Measurements from ENCODE around the gene CAMKK2. TPM values are rescaled to one million over a fixed set of nuclear protein-coding genes. Genes with fewer than 3 reads are reported as not detected.
"Not testable (repeated sequence)": the region's sequence is repeated elsewhere in the genome, so short reads cannot be mapped to it uniquely, and the experiment has no call there.

Gene CAMKK2
- total RNA-seq, 1 experiment from 2014 or later, result 11.6 TPM

- Histone ChIP-seq H3K27me3 (ENCODE audit: control insufficient read depth, insufficient read depth, low read length) (no peaks in the 10 kb centered on the region), H3K36me3 (replicated peaks; ENCODE audit: control insufficient read depth, insufficient read depth, low read length) (peaks cover 4% of the 10 kb centered on the region), H3K4me3 (ENCODE audit: insufficient read depth, low read depth, low read length) (no peak overlapping the region)
- DNase-seq, result no peak
These were observed 58.4 kb downstream of the CAMKK2 start for GRCh38 chr12:121238086-121238485.

- H3K27me3 ChIP-seq (ENCODE audit: control insufficient read depth, insufficient read depth, low read length), result no peaks in the 10 kb centered on the region
- no peak for DNase-seq
- H3K36me3 ChIP-seq (replicated peaks; ENCODE audit: control insufficient read depth, insufficient read depth, low read length), result peaks cover 4% of the 10 kb centered on the region
- no peak overlapping the region for H3K4me3 ChIP-seq (ENCODE audit: insufficient read depth, low read depth, low read length)
These were observed 59.1 kb downstream of the CAMKK2 start for GRCh38 chr12:121237415-121237814.

- no peak for DNase-seq
- H3K36me3 ChIP-seq (replicated peaks; ENCODE audit: control insufficient read depth, insufficient read depth, low read length), result peaks cover 4% of the 10 kb centered on the region
- H3K27me3 ChIP-seq (ENCODE audit: control insufficient read depth, insufficient read depth, low read length), result no peaks in the 10 kb centered on the region
- no peak overlapping the region for H3K4me3 ChIP-seq (ENCODE audit: insufficient read depth, low read depth, low read length)
These were observed 59.7 kb downstream of the CAMKK2 start for GRCh38 chr12:121236776-121237175.

GRCh38 chr12:121233628-121234020, 62.9 kb downstream of the CAMKK2 start:
- no peak for DNase-seq
- Histone ChIP-seq H3K36me3 (replicated peaks; ENCODE audit: control insufficient read depth, insufficient read depth, low read length) (peaks cover 4% of the 10 kb centered on the region), H3K4me3 (ENCODE audit: insufficient read depth, low read depth, low read length) (no peak overlapping the region), H3K27me3 (ENCODE audit: control insufficient read depth, insufficient read depth, low read length) (no peaks in the 10 kb centered on the region)

GRCh38 chr12:121232977-121233627, 63.4 kb downstream of the CAMKK2 start:
- DNase-seq, result peak; percentile 73
- Histone ChIP-seq H3K27me3 (ENCODE audit: control insufficient read depth, insufficient read depth, low read length) (no peaks in the 10 kb centered on the region), H3K36me3 (replicated peaks; ENCODE audit: control insufficient read depth, insufficient read depth, low read length) (peaks cover 3% of the 10 kb centered on the region), H3K4me3 (ENCODE audit: insufficient read depth, low read depth, low read length) (no peak overlapping the region)

- H3K4me3 ChIP-seq (ENCODE audit: insufficient read depth, low read depth, low read length), result no peak overlapping the region
- H3K27me3 ChIP-seq (ENCODE audit: control insufficient read depth, insufficient read depth, low read length), result no peaks in the 10 kb centered on the region
- DNase-seq, result no peak
These were observed 64.3 kb downstream of the CAMKK2 start for GRCh38 chr12:121232163-121232562.

GRCh38 chr12:121230538-121230907, 66.0 kb downstream of the CAMKK2 start:
- Histone ChIP-seq H3K27me3 (ENCODE audit: control insufficient read depth, insufficient read depth, low read length) (no peaks in the 10 kb centered on the region), H3K4me3 (ENCODE audit: insufficient read depth, low read depth, low read length) (no peak overlapping the region), H3K36me3 (replicated peaks; ENCODE audit: control insufficient read depth, insufficient read depth, low read length) (peaks cover 2% of the 10 kb centered on the region; the same call in 1 of the 2 replicates)
- DNase-seq, result no peak

More at GRCh38 chr12:121232163-121232562, 64.3 kb downstream of the CAMKK2 start:
- peaks cover 2% of the 10 kb centered on the region; the same call in 1 of the 2 replicates for H3K36me3 ChIP-seq (replicated peaks; ENCODE audit: control insufficient read depth, insufficient read depth, low read length)

GRCh38 chr12:121229826-121230537, 66.5 kb downstream of the CAMKK2 start:
- not testable (repeated sequence) for H3K36me3 ChIP-seq (replicated peaks; ENCODE audit: control insufficient read depth, insufficient read depth, low read length); H3K27me3 ChIP-seq (ENCODE audit: control insufficient read depth, insufficient read depth, low read length); H3K4me3 ChIP-seq (ENCODE audit: insufficient read depth, low read depth, low read length)
- peak; percentile 94 for DNase-seq

GRCh38 chr12:121228919-121229665, 67.4 kb downstream of the CAMKK2 start:
- Histone ChIP-seq H3K4me3 (ENCODE audit: insufficient read depth, low read depth, low read length) (no peak overlapping the region), H3K36me3 (replicated peaks; ENCODE audit: control insufficient read depth, insufficient read depth, low read length) (peaks cover 2% of the 10 kb centered on the region; the same call in 1 of the 2 replicates), H3K27me3 (ENCODE audit: control insufficient read depth, insufficient read depth, low read length) (no peaks in the 10 kb centered on the region)
- DNase-seq, result no peak

GRCh38 chr12:121227294-121227693, 69.2 kb downstream of the CAMKK2 start:
- no peak for DNase-seq
- H3K4me3 ChIP-seq (ENCODE audit: insufficient read depth, low read depth, low read length), result no peak overlapping the region
- no peaks in the 10 kb centered on the region; the same call in 1 of the 2 replicates for H3K36me3 ChIP-seq (replicated peaks; ENCODE audit: control insufficient read depth, insufficient read depth, low read length)
- no peaks in the 10 kb centered on the region for H3K27me3 ChIP-seq (ENCODE audit: control insufficient read depth, insufficient read depth, low read length)

GRCh38 chr12:121226871-121227270, 69.6 kb downstream of the CAMKK2 start:
- H3K27me3 ChIP-seq (ENCODE audit: control insufficient read depth, insufficient read depth, low read length); H3K36me3 ChIP-seq (replicated peaks; ENCODE audit: control insufficient read depth, insufficient read depth, low read length); DNase-seq; H3K4me3 ChIP-seq (ENCODE audit: insufficient read depth, low read depth, low read length): not testable (repeated sequence)

GRCh38 chr12:121226399-121226798, 70.1 kb downstream of the CAMKK2 start:
- DNase-seq, result no peak
- H3K4me3 ChIP-seq (ENCODE audit: insufficient read depth, low read depth, low read length), result no peak overlapping the region
- no peaks in the 10 kb centered on the region; the same call in 1 of the 2 replicates for H3K36me3 ChIP-seq (replicated peaks; ENCODE audit: control insufficient read depth, insufficient read depth, low read length)
- no peaks in the 10 kb centered on the region for H3K27me3 ChIP-seq (ENCODE audit: control insufficient read depth, insufficient read depth, low read length)

GRCh38 chr12:121224591-121224990, 71.9 kb downstream of the CAMKK2 start:
- H3K4me3 ChIP-seq (ENCODE audit: insufficient read depth, low read depth, low read length), result no peak overlapping the region
- no peaks in the 10 kb centered on the region for H3K27me3 ChIP-seq (ENCODE audit: control insufficient read depth, insufficient read depth, low read length)
- DNase-seq, result no peak
- H3K36me3 ChIP-seq (replicated peaks; ENCODE audit: control insufficient read depth, insufficient read depth, low read length), result no peaks in the 10 kb centered on the region; the same call in 1 of the 2 replicates

- no peaks in the 10 kb centered on the region for H3K27me3 ChIP-seq (ENCODE audit: control insufficient read depth, insufficient read depth, low read length)
- peak; percentile 58 for DNase-seq
- H3K36me3 ChIP-seq (replicated peaks; ENCODE audit: control insufficient read depth, insufficient read depth, low read length), result no peaks in the 10 kb centered on the region; the same call in 1 of the 2 replicates
- no peak overlapping the region for H3K4me3 ChIP-seq (ENCODE audit: insufficient read depth, low read depth, low read length)
These were observed 72.9 kb downstream of the CAMKK2 start for GRCh38 chr12:121223292-121224285.

All from H7 (cell line).